ENCODE measurements around the gene IL16.

GRCh38 chr15:81280696-81281455, 84.2 kb downstream of the IL16 start:
- TF ChIP-seq CTCF (IDR thresholded peaks at IDR 0.05; ENCODE audit: insufficient read depth, low read length, poor library complexity, severe bottlenecking) (no peak), EZH2phosphoT487 (conservative IDR thresholded peaks at IDR 0.05; ENCODE audit: low read length) (no peak)

Measured in SU-DHL-6 (cell line).